PC-9 (cell line): ENCODE measurements around the gene PLCD3. TPM values are rescaled to one million over a fixed set of nuclear protein-coding genes. Genes with fewer than 3 reads are reported as not detected.

Source experiments
- BruUV-seq: library from RNA; stranded (reverse); fragments of 400-500 nt; replicated peaks from 2 replicates; lab custom pipeline; 2021; lab: Mats Ljungman, UMichigan
- CTCF ChIA-PET: fragments of 300-600 bp; sonication (Branson Sonifier 250); formaldehyde crosslinking; loops from one replicate; lab custom pipeline; 2022; ENCODE audit warnings: antibody characterized with exemption; lab: Charles Lee
- POLR2A ChIA-PET: fragments of 300-600 bp; sonication (Branson Sonifier 250); formaldehyde crosslinking; loops from one replicate; lab custom pipeline; 2022; ENCODE audit warnings: antibody characterized with exemption; ENCODE audit not compliant: unreplicated experiment; lab: Charles Lee
- DNase-seq, 2 experiments: peaks; one replicate each; pipeline versions ENCODE4 v3.0.0 to v3.0.0-alpha.2; 2015 to 2022; ENCODE audit warnings: mixed read lengths in 1 of 2
- H2AFZ ChIP-seq: fragments of 200-600 bp; sonication (generic); 2 replicates; pipeline ENCODE4 v1.8.1; 2017; ENCODE audit warnings: antibody characterized with exemption
- H3F3A ChIP-seq: fragments of 200-600 bp; sonication (generic); 2 replicates; pipeline ENCODE4 v1.8.1; 2017; ENCODE audit warnings: antibody characterized with exemption, mild to moderate bottlenecking, low read depth; ENCODE audit not compliant: insufficient read depth
- H3K27ac ChIP-seq: fragments of 200-600 bp; sonication (generic); 2 replicates; pipeline ENCODE4 v1.6.1; 2016; ENCODE audit warnings: mixed run types
- H3K27me3 ChIP-seq: fragments of 200-600 bp; sonication (generic); 2 replicates; pipeline ENCODE4 v1.6.1; 2016; ENCODE audit warnings: low read depth, mixed run types; ENCODE audit not compliant: insufficient read depth
- H3K36me3 ChIP-seq: fragments of 200-600 bp; sonication (generic); 2 replicates; pipeline ENCODE4 v1.6.1; 2016; ENCODE audit warnings: low read depth, mixed run types
- H3K4me1 ChIP-seq: fragments of 200-600 bp; sonication (generic); replicated peaks from 2 replicates; pipeline ENCODE4 v1.6.1; 2016; ENCODE audit warnings: mixed run types; ENCODE audit not compliant: insufficient read depth
- H3K4me2 ChIP-seq: fragments of 200-600 bp; sonication (generic); 2 replicates; pipeline ENCODE4 v1.6.1; 2017; ENCODE audit warnings: mixed run types
- H3K4me3 ChIP-seq: fragments of 200-600 bp; sonication (generic); 2 replicates; pipeline ENCODE4 v1.6.1; 2016; ENCODE audit warnings: mixed run types
- H3K79me2 ChIP-seq: fragments of 200-600 bp; sonication (generic); 2 replicates; pipeline ENCODE4 v1.6.1; 2017; ENCODE audit warnings: low read depth, mixed run types
- H3K9me2 ChIP-seq: fragments of 200-600 bp; sonication (generic); 2 replicates; pipeline ENCODE4 v1.8.1; 2017; ENCODE audit warnings: mild to moderate bottlenecking; ENCODE audit not compliant: insufficient read depth
- H3K9me3 ChIP-seq: fragments of 200-600 bp; sonication (generic); 2 replicates; pipeline ENCODE4 v1.8.1; 2016; ENCODE audit warnings: low read depth; ENCODE audit not compliant: insufficient read depth
- H4K20me1 ChIP-seq: fragments of 200-600 bp; sonication (generic); 2 replicates; pipeline ENCODE4 v1.8.1; 2017; ENCODE audit not compliant: insufficient read depth
- EZH2 ChIP-seq: fragments of 200-600 bp; sonication (generic); IDR thresholded peaks from 2 replicates; pipeline ENCODE4 v1.8.0; 2017; ENCODE audit warnings: antibody characterized with exemption, low read depth
- intact Hi-C: fragments of 100-400 bp; cut with micrococcal nuclease; formaldehyde crosslinking; loops from one replicate; pipeline ENCODE4 v1.10.0; 2022; ENCODE audit not compliant: unreplicated experiment
- total RNA-seq: library from RNA; stranded (reverse); gene quantifications from 2 replicates; pipeline ENCODE4 v1.2.3, GENCODE V29; 2021
- TF ChIP-seq, protein P1 (sequence below): fragments of 200-600 bp; sonication (generic); conservative IDR thresholded peaks from 2 replicates; pipeline ENCODE4 v1.6.1; 2017; ENCODE audit warnings: mixed run types, antibody characterized with exemption, mild to moderate bottlenecking, moderate library complexity

The PLCD3 gene
- total RNA-seq, 1 experiment from 2014 or later, result 92.4 TPM

DNA sequence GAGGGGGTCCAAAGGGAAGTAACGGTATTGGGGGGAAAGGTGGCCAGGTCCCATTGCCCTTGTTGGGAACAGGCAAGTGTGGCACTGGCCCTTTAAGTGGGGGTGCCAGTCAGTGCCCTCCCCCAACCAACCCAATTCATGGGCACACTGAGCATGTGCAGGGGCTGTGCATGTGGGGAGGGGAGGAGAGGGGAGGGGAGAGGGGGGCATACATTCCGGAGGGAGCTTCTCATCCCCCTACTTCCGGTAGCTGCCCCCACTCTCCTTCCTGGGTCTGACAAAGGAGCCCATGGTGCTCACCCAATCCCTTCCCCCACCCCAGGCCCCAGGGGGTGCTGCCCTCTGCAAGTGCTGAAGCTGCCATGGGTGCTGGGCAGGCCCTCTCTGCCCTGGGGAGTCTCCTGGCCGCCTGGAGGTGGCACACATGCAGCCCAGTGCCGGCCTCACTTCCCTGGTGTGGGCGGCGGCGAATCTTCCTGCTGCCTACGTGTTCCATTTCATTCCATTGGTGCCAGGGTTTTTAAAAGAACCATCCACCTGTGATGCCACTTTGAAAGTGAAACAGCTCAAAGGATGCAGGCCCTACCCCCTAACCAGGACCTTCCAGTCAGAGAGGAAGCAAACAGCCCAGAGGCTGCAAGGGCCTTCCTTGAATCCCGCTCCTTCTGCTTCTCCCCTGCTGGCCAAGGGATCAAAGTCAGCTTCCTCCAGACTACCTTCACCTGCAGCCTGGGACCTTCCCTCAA is 40.4 kb upstream of the PLCD3 start:
- intact Hi-C loops, result loop anchor here (1.0 kb wide), 1 partner anchor 24 kb away; the partner anchor contains the start of gene HEXIM1
- Histone ChIP-seq H3K4me2 (peak overlapping the region; percentile 94), H3K9me3 (no peaks in the 10 kb centered on the region), H4K20me1 (no peaks in the 10 kb centered on the region), H3K79me2 (peaks cover 16% of the 10 kb centered on the region), H3K27ac (peak overlapping the region; percentile 95), H3K36me3 (no peaks in the 10 kb centered on the region; the same call in 1 of the 2 replicates), H3F3A (peaks cover 93% of the 10 kb centered on the region), H3K4me3 (peak overlapping the region; percentile 60), H3K9me2 (no peaks in the 10 kb centered on the region), H2AFZ (no peak overlapping the region), H3K4me1 (peaks cover 93% of the 10 kb centered on the region), H3K27me3 (no peaks in the 10 kb centered on the region)
- no TSS peak for BruUV-seq
- CTCF ChIA-PET, result interaction anchor here (0.5 to 2.9 kb wide), 5 partner anchors 11 to 37 kb away, joined by 3 to 32 read pairs (median 8); partner anchors contain the start of gene ACBD4
- POLR2A ChIA-PET, result interaction anchor here (0.6 to 2.8 kb wide), 13 partner anchors 11 to 629 kb away, joined by 3 to 100 read pairs (median 6); partner anchors contain the start of genes HEXIM1 and HEXIM2
- DNase-seq, result peak; percentile 97
- no peak for TF ChIP-seq EZH2
- TF ChIP-seq, protein P1, sequence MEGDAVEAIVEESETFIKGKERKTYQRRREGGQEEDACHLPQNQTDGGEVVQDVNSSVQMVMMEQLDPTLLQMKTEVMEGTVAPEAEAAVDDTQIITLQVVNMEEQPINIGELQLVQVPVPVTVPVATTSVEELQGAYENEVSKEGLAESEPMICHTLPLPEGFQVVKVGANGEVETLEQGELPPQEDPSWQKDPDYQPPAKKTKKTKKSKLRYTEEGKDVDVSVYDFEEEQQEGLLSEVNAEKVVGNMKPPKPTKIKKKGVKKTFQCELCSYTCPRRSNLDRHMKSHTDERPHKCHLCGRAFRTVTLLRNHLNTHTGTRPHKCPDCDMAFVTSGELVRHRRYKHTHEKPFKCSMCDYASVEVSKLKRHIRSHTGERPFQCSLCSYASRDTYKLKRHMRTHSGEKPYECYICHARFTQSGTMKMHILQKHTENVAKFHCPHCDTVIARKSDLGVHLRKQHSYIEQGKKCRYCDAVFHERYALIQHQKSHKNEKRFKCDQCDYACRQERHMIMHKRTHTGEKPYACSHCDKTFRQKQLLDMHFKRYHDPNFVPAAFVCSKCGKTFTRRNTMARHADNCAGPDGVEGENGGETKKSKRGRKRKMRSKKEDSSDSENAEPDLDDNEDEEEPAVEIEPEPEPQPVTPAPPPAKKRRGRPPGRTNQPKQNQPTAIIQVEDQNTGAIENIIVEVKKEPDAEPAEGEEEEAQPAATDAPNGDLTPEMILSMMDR, result no peak; the same call in 1 of the 2 replicates

DNA sequence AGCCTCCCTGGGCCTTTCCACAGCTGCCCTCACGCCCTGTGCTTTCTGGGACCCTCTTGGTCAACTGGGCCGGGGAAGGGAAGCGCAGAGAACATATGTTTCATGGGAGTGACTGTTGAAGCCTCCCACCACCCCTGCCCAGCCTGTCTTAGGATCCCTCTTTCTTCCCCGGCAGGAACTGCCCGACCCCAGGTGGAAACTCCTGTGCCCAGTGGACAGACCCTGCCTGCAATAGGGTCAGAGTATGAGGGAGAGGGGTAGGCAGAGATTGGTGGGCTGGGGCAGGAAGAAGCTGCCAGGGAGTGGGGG is 39.9 kb upstream of the PLCD3 start:
- Histone ChIP-seq H3K79me2 (peaks cover 18% of the 10 kb centered on the region), H3K9me3 (no peaks in the 10 kb centered on the region), H3K4me1 (peaks cover 93% of the 10 kb centered on the region), H3K27me3 (no peaks in the 10 kb centered on the region), H3K27ac (peak overlapping the region; percentile 95), H3K36me3 (no peaks in the 10 kb centered on the region; the same call in 1 of the 2 replicates), H3K4me2 (peak overlapping the region; percentile 94), H2AFZ (no peak overlapping the region), H4K20me1 (no peaks in the 10 kb centered on the region), H3K4me3 (peak overlapping the region; percentile 60), H3F3A (peaks cover 92% of the 10 kb centered on the region), H3K9me2 (no peaks in the 10 kb centered on the region)
- CTCF ChIA-PET, result interaction anchor here (0.8 to 2.9 kb wide), 3 partner anchors 22 to 37 kb away, joined by 8 to 32 read pairs (median 12); partner anchors contain the start of gene ACBD4
- POLR2A ChIA-PET, result interaction anchor here (0.6 to 2.8 kb wide), 8 partner anchors 10 to 164 kb away, joined by 3 to 100 read pairs (median 12); partner anchors contain the start of genes HEXIM1 and HEXIM2
- TF ChIP-seq EZH2, result no peak
- TF ChIP-seq, protein P1, result no peak
- DNase-seq, result no peak
- intact Hi-C loops, result loop anchor here (1.0 kb wide), 1 partner anchor 24 kb away; the partner anchor contains the start of gene HEXIM1
- BruUV-seq, result no TSS peak
